ENCODE data around the gene PRKAG2.
"Not testable (repeated sequence)": the region's sequence is repeated elsewhere in the genome, so short reads cannot be mapped to it uniquely, and the experiment has no call there.

The PRKAG2 gene

DNA sequence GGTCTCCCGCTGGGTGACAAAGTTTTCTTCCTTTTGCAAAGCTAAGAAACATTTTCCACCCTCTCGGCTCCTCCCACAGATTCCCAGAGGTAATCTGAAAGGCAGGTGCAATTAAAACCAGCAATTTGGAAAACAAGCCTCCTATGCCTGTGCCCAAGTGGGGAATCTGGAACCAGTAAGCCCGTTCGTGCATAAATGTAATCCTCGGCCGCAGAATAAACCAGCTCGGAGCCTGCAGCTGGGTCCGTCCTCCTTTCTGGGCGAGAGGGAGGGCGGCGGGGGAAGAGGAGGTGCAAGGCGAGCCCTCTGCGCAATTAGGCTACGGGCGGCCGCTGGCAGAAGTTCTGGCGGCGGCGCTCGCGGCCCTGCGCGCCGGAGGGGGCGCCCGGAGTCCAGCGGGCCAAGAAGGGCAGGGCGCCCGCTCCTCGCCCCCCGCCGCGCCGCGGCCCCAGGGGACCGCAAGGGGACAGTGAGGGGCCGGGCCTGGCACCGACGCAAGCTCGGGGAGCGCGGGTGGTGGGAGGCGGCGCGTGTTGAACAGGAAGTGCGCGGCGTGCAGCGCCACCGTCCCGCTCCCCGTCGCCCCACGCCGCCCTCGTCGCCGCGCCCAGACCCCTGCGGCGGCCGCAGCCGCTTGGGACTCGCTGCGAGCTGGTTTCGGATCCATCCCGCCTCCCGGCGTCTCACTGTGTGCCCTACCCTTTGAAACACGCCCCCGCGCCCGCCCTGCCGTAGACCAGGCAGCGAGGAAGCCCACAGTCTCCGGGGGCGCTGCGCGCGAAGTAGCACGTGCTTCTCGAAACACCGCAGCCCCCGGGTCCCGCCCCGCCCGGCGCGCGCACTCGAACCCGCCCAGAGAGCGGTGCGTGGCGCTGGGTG is at the start of gene PRKAG2:
TSS of gene PRKAG2 (minus strand) at position 217 of the 879 bp plus-strand sequence. CDS start 495 bp downstream, outside the sequence.
- no peak for DNase-seq

- DNase-seq, result no peak
These were observed 49.4 kb upstream of the PRKAG2 start for GRCh38 chr7:151926336-151926712.

- DNase-seq, result no peak
These were observed 48.8 kb upstream of the PRKAG2 start for GRCh38 chr7:151925446-151926335.

DNA sequence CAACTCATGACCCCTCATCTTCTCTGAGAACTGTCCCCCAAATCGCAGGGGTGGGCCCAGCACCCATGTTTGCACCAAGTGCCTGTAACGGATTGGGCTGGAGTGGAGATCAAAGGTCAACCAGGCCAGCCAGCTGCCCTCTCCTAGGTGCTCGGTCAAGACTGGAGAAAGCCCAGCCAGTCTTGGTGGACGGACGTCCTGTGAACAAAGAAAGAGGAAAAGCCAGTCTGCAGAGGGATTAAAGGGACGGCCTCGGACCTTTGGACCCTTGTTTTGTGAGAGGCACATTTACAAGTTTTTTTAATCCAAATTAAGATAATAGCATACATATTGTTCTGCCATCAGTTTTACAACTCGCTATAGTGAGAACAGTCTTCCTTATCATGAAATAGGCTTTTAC is 47.6 kb upstream of the PRKAG2 start:
- no peak for DNase-seq

- no peak for DNase-seq
These were observed 47.1 kb upstream of the PRKAG2 start for GRCh38 chr7:151924001-151924400.

DNA sequence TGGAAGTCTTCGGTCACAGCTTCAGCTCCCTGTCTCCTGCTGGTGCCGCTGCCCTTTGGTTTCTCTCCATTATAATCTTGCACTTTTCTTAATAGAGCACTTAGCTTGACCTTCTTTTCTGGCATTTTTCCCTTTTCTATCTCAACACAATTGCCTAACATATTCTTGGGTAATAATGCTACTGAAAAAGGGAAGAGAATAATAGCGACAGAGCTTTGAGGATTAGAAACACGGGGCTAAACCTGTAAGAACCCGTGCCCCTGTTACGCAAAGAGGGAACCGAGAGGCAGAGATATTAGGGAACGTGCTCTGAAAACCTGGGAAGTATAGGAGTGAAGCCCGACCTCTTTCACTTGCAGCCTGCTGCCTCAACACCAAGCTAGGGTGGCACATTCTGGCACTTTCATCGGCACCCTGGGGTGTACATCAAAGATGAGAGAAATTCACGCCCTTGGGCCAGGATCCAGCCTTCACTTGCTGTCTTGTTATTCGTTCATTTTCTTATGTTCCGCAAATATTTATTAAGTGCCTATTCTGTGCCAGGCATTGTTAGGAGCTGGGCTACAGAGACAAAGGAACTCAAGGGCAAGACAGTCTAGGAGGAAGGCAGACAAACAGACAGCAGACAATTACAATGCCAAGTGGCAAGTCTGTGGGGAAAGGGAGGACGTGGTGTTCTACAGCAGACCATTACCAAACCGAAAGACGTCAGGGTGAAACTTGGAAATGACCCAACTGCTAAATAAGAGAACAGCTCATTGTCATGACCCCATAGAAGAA is 46.4 kb upstream of the PRKAG2 start:
- DNase-seq, result no peak

GRCh38 chr7:151921451-151921850 is 44.5 kb upstream of the PRKAG2 start:
- no peak for DNase-seq

GRCh38 chr7:151920488-151920887 is 43.6 kb upstream of the PRKAG2 start:
- no peak for DNase-seq

GRCh38 chr7:151919595-151919994 is 42.7 kb upstream of the PRKAG2 start:
- DNase-seq, result no peak

DNA sequence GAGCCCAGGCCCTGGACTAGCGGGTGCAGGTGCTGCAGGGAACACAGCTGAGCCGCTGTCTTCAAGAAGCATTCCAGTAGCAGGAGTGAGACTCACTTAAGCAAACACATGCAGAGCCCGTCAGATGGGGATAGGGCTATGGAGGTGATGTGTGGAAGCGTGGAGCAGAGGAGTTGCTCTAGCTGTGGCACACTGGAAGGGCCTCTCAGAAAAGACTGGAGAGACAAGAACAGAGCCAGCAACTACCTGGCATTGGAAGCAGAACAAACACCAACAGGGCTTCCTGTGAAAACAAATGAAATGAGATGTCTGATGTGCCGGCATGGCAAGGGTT is 41.6 kb upstream of the PRKAG2 start:
- no peak for DNase-seq

DNA sequence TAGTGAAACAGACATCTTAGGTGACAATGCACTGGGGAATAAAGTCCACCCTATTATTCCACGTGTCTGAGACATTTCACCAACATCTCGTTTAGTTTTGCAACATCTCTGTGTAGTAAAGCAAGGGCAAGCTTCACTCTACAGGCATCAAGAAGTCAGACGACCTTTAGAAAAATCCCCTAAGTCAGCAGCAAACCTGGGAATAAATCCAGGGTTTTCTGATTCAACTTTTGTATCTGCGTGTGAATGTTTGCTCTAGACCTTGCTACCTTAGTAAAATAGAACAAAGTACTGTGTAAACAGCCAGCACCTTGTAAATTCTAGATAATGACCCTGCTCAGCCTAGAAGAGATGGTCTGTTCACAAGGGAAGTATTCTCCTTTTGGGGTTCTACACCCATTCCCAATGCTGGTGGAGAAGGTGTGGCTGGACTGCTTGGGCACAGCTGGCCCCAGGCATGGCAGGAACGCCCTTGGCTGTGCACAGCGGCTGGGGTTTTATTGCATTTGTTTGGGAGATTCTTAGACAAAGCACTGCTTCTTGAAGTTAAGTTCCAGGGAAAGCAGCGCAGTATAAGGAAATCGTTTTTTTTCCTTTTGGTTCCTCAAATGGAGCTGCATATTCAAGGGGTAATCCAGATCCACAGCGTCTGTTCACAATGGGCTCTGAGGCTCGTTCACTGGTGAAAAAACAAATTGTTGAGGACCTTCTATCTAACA is 41.0 kb upstream of the PRKAG2 start:
- no peak for DNase-seq

- DNase-seq, result no peak
These were observed 37.1 kb upstream of the PRKAG2 start for GRCh38 chr7:151914051-151914450.

DNA sequence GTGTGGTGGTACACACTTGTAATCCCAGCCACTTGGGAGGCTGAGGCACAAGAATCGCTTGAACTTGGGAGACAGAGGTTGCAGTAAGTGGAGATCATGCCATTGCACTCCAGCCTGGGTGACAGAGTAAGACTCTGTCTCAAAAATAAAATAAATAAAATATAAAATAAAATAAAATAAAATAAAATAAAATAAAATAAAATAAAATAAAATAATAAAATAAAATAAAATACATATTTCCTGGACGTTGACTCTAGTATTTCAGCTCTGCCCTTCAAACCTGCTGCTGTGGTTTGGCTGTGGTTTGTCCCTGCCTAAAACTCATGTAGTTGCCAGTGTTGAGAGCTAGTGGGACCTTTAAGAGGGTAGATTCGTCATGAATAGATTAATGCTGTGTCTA is 33.7 kb upstream of the PRKAG2 start:
- DNase-seq, result not testable (repeated sequence)

DNA sequence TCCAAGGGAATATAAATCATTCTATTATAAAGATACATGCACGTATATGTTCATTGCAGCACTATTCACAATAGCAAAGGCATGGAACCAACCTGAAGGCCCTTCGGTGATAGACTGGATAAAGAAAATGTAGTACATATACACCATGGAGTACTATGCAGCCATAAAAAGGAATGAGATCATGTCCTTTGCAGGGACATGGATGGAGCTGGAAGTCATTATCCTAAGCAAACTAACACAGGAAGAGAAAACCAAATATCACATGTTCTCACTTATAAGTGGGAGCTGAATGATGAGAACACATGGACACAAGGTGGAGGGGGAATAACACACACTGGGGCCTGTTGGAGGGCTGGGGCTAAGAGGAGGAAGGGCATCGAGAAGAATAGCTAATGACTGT is 30.2 kb upstream of the PRKAG2 start:
- not testable (repeated sequence) for DNase-seq

DNA sequence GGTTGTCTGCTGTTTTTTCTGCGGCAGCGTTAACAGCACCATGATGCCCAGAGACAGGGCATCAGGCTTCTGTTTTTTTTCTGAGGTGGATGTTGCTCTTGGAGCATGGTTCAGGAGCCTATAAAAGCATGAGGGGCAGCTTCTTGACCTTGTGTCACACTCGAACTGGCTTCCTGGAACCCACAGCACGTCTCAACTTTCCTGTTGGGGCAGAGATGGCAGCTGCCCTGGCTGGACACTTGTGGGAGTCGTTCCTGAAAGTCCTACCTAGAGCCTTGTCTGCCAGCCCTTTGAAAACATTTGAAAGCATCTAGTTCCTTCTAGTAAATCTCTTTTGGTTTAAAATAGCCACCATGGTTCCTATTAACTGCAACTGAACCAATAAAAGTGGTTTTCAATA is 28.9 kb upstream of the PRKAG2 start:
- DNase-seq, result no peak

DNA sequence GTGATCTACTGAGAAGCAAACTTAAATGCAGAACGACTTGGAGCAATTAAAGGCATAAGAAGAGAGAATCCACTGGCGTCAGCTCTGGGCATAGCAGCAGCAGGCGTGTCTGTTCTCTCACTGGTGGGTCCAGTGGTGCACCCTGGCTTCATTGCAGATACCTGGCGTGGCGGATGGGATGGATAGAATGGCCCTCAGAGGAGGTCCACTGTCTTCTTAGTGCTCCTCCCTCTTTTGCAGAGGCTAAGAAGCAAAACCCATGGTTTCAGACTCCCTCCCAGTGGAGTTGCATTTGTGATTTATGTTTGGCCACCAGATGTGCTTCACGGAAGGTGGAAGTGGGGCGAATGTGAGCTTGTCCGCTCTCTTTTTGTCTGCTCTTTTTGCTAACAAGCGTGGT is 28.4 kb upstream of the PRKAG2 start:
- no peak for DNase-seq

- no peak for DNase-seq
These were observed 27.4 kb upstream of the PRKAG2 start for GRCh38 chr7:151904270-151904669.

DNA sequence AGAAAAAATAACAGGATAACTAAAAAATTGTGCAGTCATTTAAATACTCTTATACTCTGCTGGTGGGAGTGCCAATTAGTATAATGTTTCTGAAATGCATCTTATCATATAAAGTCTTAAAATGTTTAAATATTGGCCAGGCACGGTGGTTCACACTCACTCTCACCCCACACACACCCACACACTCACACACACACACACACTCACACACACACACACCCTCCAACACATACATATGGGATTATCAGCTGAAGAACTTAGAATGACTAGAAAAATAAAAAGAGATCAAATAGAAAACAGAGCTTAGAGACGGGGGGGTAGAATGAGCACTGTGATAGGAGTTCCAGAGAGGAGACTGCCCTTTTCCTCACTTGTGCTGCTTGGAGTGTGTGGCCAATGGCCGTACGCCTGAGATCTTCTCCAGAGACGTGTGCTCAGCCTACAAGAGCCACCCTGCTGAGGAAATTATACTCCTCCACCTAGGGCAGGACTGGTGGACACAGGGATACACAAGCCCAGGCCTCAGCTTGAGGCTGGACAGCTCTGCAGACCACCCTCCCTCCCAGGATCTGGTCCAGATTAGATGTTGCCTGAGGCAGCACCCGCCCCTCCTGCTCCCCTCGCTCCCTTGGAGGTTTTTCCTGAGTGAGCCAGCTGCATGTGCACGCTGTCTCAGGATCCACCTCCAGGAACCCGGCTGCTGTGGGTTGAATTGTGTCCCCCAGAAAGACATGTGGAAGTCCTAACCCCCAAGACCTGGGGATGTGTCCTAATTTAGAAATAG is 26.5 kb upstream of the PRKAG2 start:
- DNase-seq, result no peak

GRCh38 chr7:151902311-151902710 is 25.4 kb upstream of the PRKAG2 start:
- DNase-seq, result no peak

- no peak for DNase-seq
These were observed 24.9 kb upstream of the PRKAG2 start for GRCh38 chr7:151901828-151902227.

GRCh38 chr7:151900986-151901621 is 24.2 kb upstream of the PRKAG2 start:
- DNase-seq, result peak; percentile 16

All from fibroblast of upper back skin (primary cell).